Measurements from ENCODE around the gene SIPA1L3. TPM values are rescaled to one million over a fixed set of nuclear protein-coding genes. Genes with fewer than 3 reads are reported as not detected.

The SIPA1L3 gene
- total RNA-seq, 1 experiment from 2014 or later, result 125 TPM

- Mint-ChIP-seq H3K36me3 (ENCODE audit: insufficient read depth, unreplicated experiment) (peaks cover 100% of the 10 kb centered on the region), H3K27me3 (ENCODE audit: insufficient read depth, unreplicated experiment) (no peaks in the 10 kb centered on the region), H3K27ac (ENCODE audit: unreplicated experiment) (no peak overlapping the region), H3K9me3 (ENCODE audit: unreplicated experiment) (peaks cover 35% of the 10 kb centered on the region), H3K4me3 (ENCODE audit: unreplicated experiment) (no peak overlapping the region), H3K4me1 (ENCODE audit: low read depth, unreplicated experiment) (no peaks in the 10 kb centered on the region)
- ChIA-PET CTCF (no interaction called here), POLR2A (no interaction called here)
- no peak for DNase-seq
- BruUV-seq (replicated peaks), result no TSS peak
- no peak for TF ChIP-seq CTCF (IDR thresholded peaks at IDR 0.05; ENCODE audit: insufficient read depth in 1 of 2, low read depth in 1 of 2, low read length in 1 of 2, severe bottlenecking in 1 of 2, unreplicated experiment in 1 of 2)
- no peaks in the 10 kb centered on the region for H3K9me3 ChIP-seq
- H3K36me3 ChIP-seq (ENCODE audit: control insufficient read depth, insufficient read depth, low read length), result peaks cover 23% of the 10 kb centered on the region
- H3K27me3 ChIP-seq (replicated peaks; ENCODE audit: control insufficient read depth, insufficient read depth, low read length), result no peaks in the 10 kb centered on the region
- no peaks in the 10 kb centered on the region for H3K4me1 ChIP-seq
- intact Hi-C loops (cut with micrococcal nuclease; ENCODE audit: unreplicated experiment), result no loop called here
- no peak overlapping the region for H3K4me3 ChIP-seq (ENCODE audit: low read depth, low read length)
Observed at GRCh38 chr19:38118176-38118575, 211.2 kb downstream of the SIPA1L3 start.

GRCh38 chr19:38120471-38121025, 213.5 kb downstream of the SIPA1L3 start:
- H3K4me1 Mint-ChIP-seq (ENCODE audit: low read depth, unreplicated experiment), result no peaks in the 10 kb centered on the region
- DNase-seq, result no peak
- H3K9me3 Mint-ChIP-seq (ENCODE audit: unreplicated experiment), result peaks cover 35% of the 10 kb centered on the region
- no peaks in the 10 kb centered on the region for H3K4me1 ChIP-seq
- intact Hi-C loops (cut with micrococcal nuclease; ENCODE audit: unreplicated experiment), result no loop called here
- no peaks in the 10 kb centered on the region for H3K27me3 Mint-ChIP-seq (ENCODE audit: insufficient read depth, unreplicated experiment)
- ChIA-PET POLR2A (no interaction called here), CTCF (no interaction called here)
- H3K36me3 Mint-ChIP-seq (ENCODE audit: insufficient read depth, unreplicated experiment), result peaks cover 88% of the 10 kb centered on the region
- no peaks in the 10 kb centered on the region for H3K27me3 ChIP-seq (replicated peaks; ENCODE audit: control insufficient read depth, insufficient read depth, low read length)
- H3K36me3 ChIP-seq (ENCODE audit: control insufficient read depth, insufficient read depth, low read length), result peaks cover 22% of the 10 kb centered on the region
- TF ChIP-seq CTCF (IDR thresholded peaks at IDR 0.05; ENCODE audit: insufficient read depth in 1 of 2, low read depth in 1 of 2, low read length in 1 of 2, severe bottlenecking in 1 of 2, unreplicated experiment in 1 of 2), result no peak
- no peak overlapping the region for H3K4me3 ChIP-seq (ENCODE audit: low read depth, low read length)
- no peaks in the 10 kb centered on the region for H3K9me3 ChIP-seq
- no peak overlapping the region for H3K27ac Mint-ChIP-seq (ENCODE audit: unreplicated experiment)
- H3K4me3 Mint-ChIP-seq (ENCODE audit: unreplicated experiment), result no peak overlapping the region
- BruUV-seq (replicated peaks), result no TSS peak

GRCh38 chr19:38122402-38123093, 215.5 kb downstream of the SIPA1L3 start:
- ChIA-PET CTCF (interaction anchor here (0.7 kb wide), 1 partner anchor 21 kb away, joined by 4 read pairs; no protein-coding TSS in a partner anchor), POLR2A (no interaction called here)
- DNase-seq, result no peak
- peaks cover 34% of the 10 kb centered on the region for H3K9me3 Mint-ChIP-seq (ENCODE audit: unreplicated experiment)
- peaks cover 78% of the 10 kb centered on the region for H3K36me3 Mint-ChIP-seq (ENCODE audit: insufficient read depth, unreplicated experiment)
- H3K27ac Mint-ChIP-seq (ENCODE audit: unreplicated experiment), result no peak overlapping the region
- H3K4me1 ChIP-seq, result no peaks in the 10 kb centered on the region
- no peaks in the 10 kb centered on the region for H3K4me1 Mint-ChIP-seq (ENCODE audit: low read depth, unreplicated experiment)
- BruUV-seq (replicated peaks), result no TSS peak
- H3K27me3 Mint-ChIP-seq (ENCODE audit: insufficient read depth, unreplicated experiment), result no peaks in the 10 kb centered on the region
- no peaks in the 10 kb centered on the region for H3K27me3 ChIP-seq (replicated peaks; ENCODE audit: control insufficient read depth, insufficient read depth, low read length)
- no peak for TF ChIP-seq CTCF (IDR thresholded peaks at IDR 0.05; ENCODE audit: insufficient read depth in 1 of 2, low read depth in 1 of 2, low read length in 1 of 2, severe bottlenecking in 1 of 2, unreplicated experiment in 1 of 2)
- peak overlapping the region; percentile 43 for H3K4me3 Mint-ChIP-seq (ENCODE audit: unreplicated experiment)
- peaks cover 20% of the 10 kb centered on the region for H3K36me3 ChIP-seq (ENCODE audit: control insufficient read depth, insufficient read depth, low read length)
- no peaks in the 10 kb centered on the region for H3K9me3 ChIP-seq
- intact Hi-C loops (cut with micrococcal nuclease; ENCODE audit: unreplicated experiment), result no loop called here
- no peak overlapping the region for H3K4me3 ChIP-seq (ENCODE audit: low read depth, low read length)
